Fibroblast of the aortic adventitia (primary cell): ENCODE data around the gene PCDH1. TPM values are rescaled to one million over a fixed set of nuclear protein-coding genes. Genes with fewer than 3 reads are reported as not detected.

Source experiments
- DNase-seq: peaks from one replicate; pipeline ENCODE4 v3.0.0-alpha.2; 2010; ENCODE audit warnings: low read depth
- H3K4me3 ChIP-seq: 2 replicates; pipeline ENCODE4 v1.5.1; 2011; ENCODE audit warnings: low read depth, mild to moderate bottlenecking, control low read depth, low read length, moderate library complexity
- CTCF ChIP-seq: IDR thresholded peaks from 2 replicates; pipeline ENCODE4 v1.5.1; 2011; ENCODE audit warnings: mild to moderate bottlenecking, low read length, control low read depth, inconsistent platforms; ENCODE audit not compliant: insufficient read depth
- total RNA-seq: library from RNA; depleted of rRNA; stranded (reverse); fragments of >200 nt; gene quantifications from 2 replicates; pipeline ENCODE4 v1.2.3, GENCODE V29; 2012; ENCODE audit warnings: low replicate concordance

The PCDH1 gene
- total RNA-seq, 1 donor = 0.90 TPM

DNA sequence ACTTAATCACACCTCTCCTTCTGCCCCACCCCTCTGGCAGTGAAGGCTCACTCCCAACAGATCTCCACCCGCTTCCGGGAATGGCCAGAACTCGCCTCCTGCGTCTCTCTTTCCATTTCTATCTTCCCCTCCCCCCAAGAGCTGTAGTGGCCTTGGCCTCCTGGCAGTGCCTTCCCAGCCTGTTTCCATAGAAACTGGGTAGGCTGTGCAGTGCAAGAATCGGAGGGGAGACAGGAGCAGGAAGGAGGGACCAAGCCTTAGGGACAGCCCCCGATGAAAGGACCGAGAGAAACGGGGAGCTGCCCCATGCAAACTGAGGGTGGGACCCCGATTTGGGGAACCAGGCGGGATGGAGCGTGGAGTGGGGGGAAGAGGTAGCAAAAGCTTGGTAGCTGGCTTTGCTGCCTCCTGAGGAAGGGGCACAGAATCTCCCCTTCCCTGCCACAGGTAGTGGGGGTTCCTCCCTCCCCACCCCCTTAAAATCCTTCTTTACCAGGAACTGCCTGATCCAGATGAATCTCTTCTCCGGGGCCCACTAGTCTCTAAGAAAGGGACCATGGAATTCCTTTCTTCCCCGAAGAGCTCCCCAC is 4.5 kb upstream of the PCDH1 start:
- no peak for TF ChIP-seq CTCF
- H3K4me3 ChIP-seq = no peak overlapping the region
- DNase-seq = no peak

- no peak for TF ChIP-seq CTCF
- no peak overlapping the region for H3K4me3 ChIP-seq
- no peak for DNase-seq
These were observed 3.7 kb upstream of the PCDH1 start for GRCh38 chr5:141881886-141882285.

DNA sequence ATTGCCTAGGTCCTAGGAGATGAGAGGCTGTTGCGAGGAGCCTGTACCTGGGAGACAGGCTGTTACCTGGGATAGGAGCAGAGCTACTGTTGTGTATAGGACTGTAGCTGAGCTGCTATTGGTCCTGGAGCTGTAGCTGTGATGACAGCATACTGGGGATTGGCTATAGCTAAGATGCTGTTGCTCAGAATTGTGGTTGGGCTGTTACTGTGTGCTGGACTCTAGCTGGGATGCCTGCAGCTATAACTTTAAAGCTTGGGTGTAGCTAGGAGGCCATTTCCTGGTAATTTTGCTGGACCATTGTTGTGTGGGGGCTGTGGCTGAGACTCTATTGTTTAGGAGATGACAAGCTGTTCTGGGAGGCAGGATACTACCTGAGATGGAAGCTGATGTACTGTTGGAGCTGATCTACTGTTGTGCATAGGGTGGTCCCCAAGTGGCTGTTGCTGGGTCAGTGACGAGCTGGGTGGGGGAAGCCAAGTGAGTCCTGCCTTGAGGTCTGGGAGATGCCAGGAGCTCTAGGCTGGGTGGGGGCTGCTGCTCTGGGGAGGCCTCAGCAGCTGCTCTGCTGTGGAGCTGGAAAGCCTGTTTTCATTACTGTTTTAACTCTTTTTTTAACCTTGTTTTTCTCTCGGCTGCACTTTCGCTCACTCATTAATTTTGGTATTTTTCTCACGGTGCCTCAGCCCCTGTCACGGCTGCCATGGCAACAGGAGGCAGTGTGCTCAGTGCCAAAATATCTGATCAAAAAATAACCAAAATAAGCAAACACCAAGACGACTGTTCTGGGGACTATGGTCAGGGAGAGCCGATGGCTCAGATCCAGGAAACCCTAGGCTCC is 3.0 kb upstream of the PCDH1 start:
- H3K4me3 ChIP-seq = no peak overlapping the region
- peak; percentile 15 for DNase-seq
- no peak for TF ChIP-seq CTCF

DNA sequence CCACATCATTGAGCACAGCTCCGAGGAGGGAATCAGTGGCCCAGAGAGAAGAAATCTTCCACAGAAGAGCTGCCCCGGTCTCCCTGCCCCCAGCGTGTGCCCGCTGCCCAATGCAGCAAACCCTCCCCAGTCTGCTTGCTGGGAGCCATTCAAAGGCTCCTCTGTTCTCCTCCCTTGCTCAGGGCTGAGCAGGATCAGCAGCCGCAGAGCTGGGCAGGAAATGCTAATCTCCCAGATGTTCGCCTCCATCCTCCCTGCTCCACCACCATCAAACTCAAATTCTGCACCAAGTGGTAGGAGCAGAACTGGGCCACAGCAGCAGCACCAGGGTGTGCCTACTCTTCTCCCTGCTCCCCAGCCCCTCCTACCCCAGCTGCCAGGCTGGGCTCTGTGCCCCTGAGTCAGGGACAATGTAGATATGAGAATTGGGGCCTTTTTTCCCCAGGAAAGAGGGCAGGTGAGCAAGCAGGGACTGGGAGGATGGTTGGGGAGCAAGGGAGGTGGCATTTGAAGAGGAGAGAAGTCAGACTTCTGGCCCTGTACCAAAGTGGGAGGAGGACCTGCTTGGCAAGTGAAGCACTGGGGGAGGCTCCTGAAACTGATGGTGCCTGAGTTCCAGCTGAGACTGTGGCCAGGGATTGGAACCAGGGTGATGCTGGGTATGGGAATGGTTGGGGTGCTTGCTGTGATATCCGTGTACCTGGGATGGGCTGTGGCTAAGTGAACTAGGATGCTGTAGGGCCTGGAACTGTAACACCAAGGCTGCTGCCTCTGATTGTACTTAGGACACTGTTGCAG is 1.9 kb upstream of the PCDH1 start:
- no peak for DNase-seq
- TF ChIP-seq CTCF = no peak
- H3K4me3 ChIP-seq = no peak overlapping the region

GRCh38 chr5:141879426-141879759 is 1.2 kb upstream of the PCDH1 start:
- DNase-seq = no peak
- no peak for TF ChIP-seq CTCF
- no peak overlapping the region for H3K4me3 ChIP-seq

DNA sequence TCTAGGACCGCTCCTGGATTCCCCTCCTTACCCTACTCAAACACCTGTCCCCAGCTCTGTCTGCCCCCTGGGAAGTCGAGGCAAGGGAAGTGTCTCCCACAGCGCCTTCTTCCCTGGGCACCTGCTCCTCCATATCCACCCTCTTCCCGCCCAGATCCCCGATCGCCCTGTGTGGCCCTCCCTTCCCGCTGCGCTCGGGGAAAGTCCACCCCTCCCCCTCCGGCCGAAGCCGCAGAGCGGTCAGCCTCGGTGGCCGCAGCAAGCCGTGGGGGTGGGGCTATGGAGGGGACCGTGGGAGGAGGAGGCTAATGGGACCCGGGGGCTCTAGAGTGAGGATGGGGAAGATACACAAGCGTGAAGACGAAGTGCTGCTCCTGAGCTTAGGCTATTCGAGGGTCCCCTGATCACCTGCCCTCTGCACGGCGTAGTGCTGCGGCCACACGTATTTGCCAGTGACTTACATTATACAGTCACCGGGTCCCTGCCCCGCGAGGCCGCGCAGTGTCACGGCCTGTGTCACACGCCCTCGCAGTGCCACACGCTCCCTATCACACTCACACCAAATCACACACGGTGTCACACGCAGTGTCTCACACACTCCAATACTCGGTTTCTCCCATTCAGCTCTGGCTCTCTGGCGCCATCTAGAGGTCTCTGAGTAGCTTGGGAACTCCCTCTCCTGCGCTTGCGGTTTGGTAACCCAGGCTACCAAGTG is 658 bp upstream of the PCDH1 start:
- DNase-seq = peak; percentile 88
- TF ChIP-seq CTCF = peak; percentile 99
- peak overlapping the region; percentile 57 for H3K4me3 ChIP-seq
